Activated naive CD8-positive, alpha-beta T cell treated with anti-CD3 and anti-CD28 coated beads, Interleukin-2, amount 10 ng/mL, durations not matched to agents 7 days and 5 days (primary cell): Measurements from ENCODE around the gene TSPAN4. TPM values are rescaled to one million over a fixed set of nuclear protein-coding genes. Genes with fewer than 3 reads are reported as not detected.
A peak's percentile ranks its signal among the peaks of the same experiment; 100 is the strongest.

Source experiments
- ATAC-seq: fragments of 150-1000 bp; cut with Tn5 transposase; one replicate; pipeline ENCODE4 v1.10.0; 2021; ENCODE audit warnings: low read depth, moderate library complexity
- POLR2A ChIA-PET: fragments of 350-600 bp; sonication (Branson Sonifier 250); formaldehyde crosslinking; loops from one replicate; lab custom pipeline; 2021; ENCODE audit warnings: antibody characterized with exemption; lab: Charles Lee
- DNase-seq: peaks from one replicate; pipeline ENCODE4 v3.0.0; 2021
- H3K27ac Mint-ChIP-seq: one replicate; pipeline ENCODE4 v1.8.0; 2022; ENCODE audit warnings: mild to moderate bottlenecking, mixed read lengths
- H3K27me3 Mint-ChIP-seq: one replicate; pipeline ENCODE4 v1.8.0; 2022; ENCODE audit warnings: mild to moderate bottlenecking, moderate library complexity, mixed read lengths
- H3K36me3 Mint-ChIP-seq: one replicate; pipeline ENCODE4 v1.8.0; 2021; ENCODE audit warnings: mild to moderate bottlenecking, mixed read lengths
- H3K4me1 Mint-ChIP-seq: one replicate; pipeline ENCODE4 v1.8.0; 2021; ENCODE audit warnings: mixed read lengths
- H3K4me3 Mint-ChIP-seq: one replicate; pipeline ENCODE4 v1.8.0; 2022; ENCODE audit warnings: mild to moderate bottlenecking, moderate library complexity, mixed read lengths
- H3K9me3 Mint-ChIP-seq: one replicate; pipeline ENCODE4 v1.8.0; 2021; ENCODE audit warnings: mixed read lengths
- total RNA-seq, 2 experiments: library from RNA; stranded (reverse); gene quantifications; one replicate each; pipeline ENCODE4 v1.2.3, GENCODE V29; 2021

TSPAN4 gene
- total RNA-seq, 2 experiments from 2014 or later, result 19.0 to 20.3 TPM

- DNase-seq, result no peak
- Mint-ChIP-seq H3K9me3 (no peaks in the 10 kb centered on the region), H3K4me1 (peaks cover 16% of the 10 kb centered on the region), H3K27me3 (peaks cover 30% of the 10 kb centered on the region), H3K27ac (no peak overlapping the region), H3K4me3 (peak overlapping the region; percentile 79), H3K36me3 (peaks cover 6% of the 10 kb centered on the region)
- ATAC-seq, result no peak
- POLR2A ChIA-PET, result interaction anchor here (1.3 to 9.6 kb wide), 4 partner anchors 9 to 51 kb away, joined by 3 to 67 read pairs (median 24); partner anchors contain the start of genes GATD1, PNPLA2, POLR2L and RPLP2
Measured at GRCh38 chr11:828506-829175, 14.0 kb upstream of the TSPAN4 start.

- H3K27me3 Mint-ChIP-seq, result peaks cover 30% of the 10 kb centered on the region
- ATAC-seq (no peak), DNase-seq (no peak)
- peaks cover 5% of the 10 kb centered on the region for H3K36me3 Mint-ChIP-seq
- H3K4me1 Mint-ChIP-seq, result peaks cover 19% of the 10 kb centered on the region
- no peak overlapping the region for H3K27ac Mint-ChIP-seq
- peak overlapping the region; percentile 65 for H3K4me3 Mint-ChIP-seq
- no peaks in the 10 kb centered on the region for H3K9me3 Mint-ChIP-seq
- POLR2A ChIA-PET, result interaction anchor here (1.3 to 9.6 kb wide), 4 partner anchors 10 to 52 kb away, joined by 3 to 67 read pairs (median 24); partner anchors contain the start of genes GATD1, PNPLA2, POLR2L and RPLP2
Measured at GRCh38 chr11:829176-829846, 13.3 kb upstream of the TSPAN4 start.

GRCh38 chr11:829847-830294, 12.8 kb upstream of the TSPAN4 start:
- peak overlapping the region; percentile 65 for H3K4me3 Mint-ChIP-seq
- H3K27ac Mint-ChIP-seq, result no peak overlapping the region
- peaks cover 5% of the 10 kb centered on the region for H3K36me3 Mint-ChIP-seq
- peaks cover 30% of the 10 kb centered on the region for H3K27me3 Mint-ChIP-seq
- POLR2A ChIA-PET, result interaction anchor here (1.3 to 9.6 kb wide), 3 partner anchors 10 to 52 kb away, joined by 3 to 67 read pairs (median 39); partner anchors contain the start of genes GATD1, PNPLA2, POLR2L and TSPAN4
- DNase-seq, result no peak
- ATAC-seq, result peak; percentile 4
- no peaks in the 10 kb centered on the region for H3K9me3 Mint-ChIP-seq
- H3K4me1 Mint-ChIP-seq, result peaks cover 21% of the 10 kb centered on the region

GRCh38 chr11:830295-831117, 12.1 kb upstream of the TSPAN4 start:
- POLR2A ChIA-PET, result interaction anchor here (1.3 to 9.6 kb wide), 4 partner anchors 11 to 53 kb away, joined by 3 to 67 read pairs (median 24); partner anchors contain the start of genes GATD1, PNPLA2, POLR2L and RPLP2
- peaks cover 21% of the 10 kb centered on the region for H3K4me1 Mint-ChIP-seq

GRCh38 chr11:831118-831864, 11.4 kb upstream of the TSPAN4 start:
- POLR2A ChIA-PET, result interaction anchor here (2.5 to 9.6 kb wide), 3 partner anchors 11 to 22 kb away, joined by 9 to 67 read pairs (median 39); partner anchors contain the start of genes PNPLA2, POLR2L, RPLP2 and TSPAN4
- peaks cover 30% of the 10 kb centered on the region for H3K27me3 Mint-ChIP-seq

More at GRCh38 chr11:830295-831117, 12.1 kb upstream of the TSPAN4 start:
- H3K4me3 Mint-ChIP-seq, result peak overlapping the region; percentile 65
- H3K27me3 Mint-ChIP-seq, result peaks cover 30% of the 10 kb centered on the region
- H3K9me3 Mint-ChIP-seq, result no peaks in the 10 kb centered on the region
- no peak overlapping the region for H3K27ac Mint-ChIP-seq
- ATAC-seq (peak; percentile 63), DNase-seq (peak; percentile 84)
- H3K36me3 Mint-ChIP-seq, result peaks cover 2% of the 10 kb centered on the region

GRCh38 chr11:831961-832528, 10.6 kb upstream of the TSPAN4 start:
- Mint-ChIP-seq H3K4me3 (peak overlapping the region; percentile 33), H3K9me3 (no peaks in the 10 kb centered on the region), H3K27ac (no peak overlapping the region), H3K36me3 (peaks cover 2% of the 10 kb centered on the region), H3K4me1 (peaks cover 17% of the 10 kb centered on the region), H3K27me3 (peaks cover 30% of the 10 kb centered on the region)
- no peak for ATAC-seq
- DNase-seq, result no peak
- POLR2A ChIA-PET, result interaction anchor here (0.5 to 9.6 kb wide), 6 partner anchors 10 to 89 kb away, joined by 4 to 67 read pairs (median 10); partner anchors contain the start of genes PIDD1, PNPLA2, POLR2L and RPLP2

More at GRCh38 chr11:831118-831864, 11.4 kb upstream of the TSPAN4 start:
- Mint-ChIP-seq H3K4me1 (peaks cover 21% of the 10 kb centered on the region), H3K36me3 (peaks cover 2% of the 10 kb centered on the region), H3K9me3 (no peaks in the 10 kb centered on the region), H3K4me3 (peak overlapping the region; percentile 33), H3K27ac (no peak overlapping the region)
- no peak for DNase-seq
- no peak for ATAC-seq

- Mint-ChIP-seq H3K27ac (no peak within 1 kb of the TSS), H3K36me3 (peaks cover 1% of the 10 kb centered on the region)
- peak; percentile 48 for ATAC-seq
Measured at GRCh38 chr11:832529-833113, 10.0 kb upstream of the TSPAN4 start, which contains the start of gene CD151. Gene CD151 (plus strand): TSS chr11:832952. CDS start chr11:836070, 3,118 bp downstream.

GRCh38 chr11:833114-833791, 9.4 kb upstream of the TSPAN4 start:
- POLR2A ChIA-PET, result interaction anchor here (0.8 to 9.6 kb wide), 6 partner anchors 9 to 28 kb away, joined by 4 to 67 read pairs (median 10); partner anchors contain the start of genes PIDD1, PNPLA2, POLR2L and RPLP2
- peaks cover 25% of the 10 kb centered on the region for H3K27me3 Mint-ChIP-seq
- H3K36me3 Mint-ChIP-seq, result no peaks in the 10 kb centered on the region
- peak; percentile 19 for ATAC-seq
- DNase-seq, result peak; percentile 71
- no peaks in the 10 kb centered on the region for H3K9me3 Mint-ChIP-seq
- no peak overlapping the region for H3K27ac Mint-ChIP-seq
- peaks cover 10% of the 10 kb centered on the region for H3K4me1 Mint-ChIP-seq
- peak overlapping the region; percentile 62 for H3K4me3 Mint-ChIP-seq

More at GRCh38 chr11:832529-833113, 10.0 kb upstream of the TSPAN4 start, which contains the start of gene CD151:
- H3K9me3 Mint-ChIP-seq, result no peaks in the 10 kb centered on the region
- peaks cover 28% of the 10 kb centered on the region for H3K27me3 Mint-ChIP-seq
- H3K4me3 Mint-ChIP-seq, result peak within 1 kb of the TSS; percentile 62
- POLR2A ChIA-PET, result interaction anchor here (0.5 to 9.6 kb wide), 7 partner anchors 9 to 88 kb away, joined by 4 to 67 read pairs (median 9); partner anchors contain the start of genes PIDD1, PNPLA2, POLR2L and RPLP2
- DNase-seq, result peak; percentile 71
- H3K4me1 Mint-ChIP-seq, result peaks cover 16% of the 10 kb centered on the region

GRCh38 chr11:833849-834311, 8.8 kb upstream of the TSPAN4 start:
- Mint-ChIP-seq H3K4me3 (peak overlapping the region; percentile 62), H3K27ac (no peak overlapping the region), H3K36me3 (peaks cover 3% of the 10 kb centered on the region), H3K4me1 (peaks cover 10% of the 10 kb centered on the region), H3K27me3 (peaks cover 19% of the 10 kb centered on the region), H3K9me3 (no peaks in the 10 kb centered on the region)
- no peak for DNase-seq
- POLR2A ChIA-PET, result interaction anchor here (0.6 to 9.6 kb wide), 3 partner anchors 8 to 23 kb away, joined by 4 to 67 read pairs (median 20); partner anchors contain the start of genes PNPLA2, POLR2L and TSPAN4
- ATAC-seq, result no peak

GRCh38 chr11:834371-835316, 8.0 kb upstream of the TSPAN4 start:
- Mint-ChIP-seq H3K27me3 (peaks cover 11% of the 10 kb centered on the region), H3K9me3 (no peaks in the 10 kb centered on the region), H3K36me3 (peaks cover 3% of the 10 kb centered on the region), H3K4me1 (peaks cover 5% of the 10 kb centered on the region), H3K27ac (no peak overlapping the region), H3K4me3 (peak overlapping the region; percentile 16)
- ATAC-seq, result no peak
- DNase-seq, result no peak
- POLR2A ChIA-PET, result interaction anchor here (0.6 to 9.6 kb wide), 4 partner anchors 7 to 525 kb away, joined by 3 to 67 read pairs (median 12); partner anchors contain the start of genes PNPLA2, POLR2L and TSPAN4
